MM.1S (cell line): ENCODE data around the gene SH2D2A.

ENCODE experiments used
- CTCF ChIP-seq: fragments of 300-600 bp; sonication (generic); IDR thresholded peaks from 2 replicates; pipeline ENCODE4 v1.5.1; 2016; ENCODE audit warnings: antibody characterized with exemption, low read length, mixed read lengths
- EZH2phosphoT487 ChIP-seq: fragments of 300-600 bp; sonication (generic); IDR thresholded peaks from 2 replicates; pipeline ENCODE4 v1.6.1; 2018; ENCODE audit warnings: antibody characterized with exemption, low read length

- TF ChIP-seq CTCF (no peak), EZH2phosphoT487 (no peak)
Observed at GRCh38 chr1:156812293-156812990, 4.2 kb downstream of the SH2D2A start.
